SK-N-SH (cell line): ENCODE results near the gene RNF112.

Source experiments
- ELF1 ChIP-seq: IDR thresholded peaks from 2 replicates; pipeline ENCODE4 v1.4.0; 2012
- EP300 ChIP-seq, 2 experiments: IDR thresholded peaks; 2 replicates each; pipeline versions ENCODE4 v1.4.0 to v1.6.1; 2012; ENCODE audit warnings: borderline replicate concordance in 1 of 2, low read depth in 1 of 2, low read length in 1 of 2
- POLR2AphosphoS5 ChIP-seq: IDR thresholded peaks from 2 replicates; pipeline ENCODE4 v1.6.1; 2012; ENCODE audit warnings: low read depth, low read length
- TAF1 ChIP-seq: IDR thresholded peaks from 2 replicates; pipeline ENCODE4 v1.6.1; 2012; ENCODE audit warnings: low read depth, mild to moderate bottlenecking, low read length, moderate library complexity, borderline replicate concordance
- TF ChIP-seq, protein P1 (sequence below): fragments of 200-600 bp; sonication (generic); IDR thresholded peaks from 2 replicates; pipeline ENCODE4 v1.6.1; 2017; ENCODE audit warnings: antibody characterized with exemption, mild to moderate bottlenecking, moderate library complexity

- TF ChIP-seq ELF1 (no peak), EP300 (IDR thresholded peaks at IDR 0.05; ENCODE audit: borderline replicate concordance in 1 of 2, low read depth in 1 of 2, low read length in 1 of 2) (no peak; a peak in 1 of 4 replicates), TAF1 (peak; percentile 14; the same call in 1 of the 2 replicates), POLR2AphosphoS5 (0 out of 2 replicates have a peak, but pooled peaks have one; percentile 8)
- TF ChIP-seq, protein P1, sequence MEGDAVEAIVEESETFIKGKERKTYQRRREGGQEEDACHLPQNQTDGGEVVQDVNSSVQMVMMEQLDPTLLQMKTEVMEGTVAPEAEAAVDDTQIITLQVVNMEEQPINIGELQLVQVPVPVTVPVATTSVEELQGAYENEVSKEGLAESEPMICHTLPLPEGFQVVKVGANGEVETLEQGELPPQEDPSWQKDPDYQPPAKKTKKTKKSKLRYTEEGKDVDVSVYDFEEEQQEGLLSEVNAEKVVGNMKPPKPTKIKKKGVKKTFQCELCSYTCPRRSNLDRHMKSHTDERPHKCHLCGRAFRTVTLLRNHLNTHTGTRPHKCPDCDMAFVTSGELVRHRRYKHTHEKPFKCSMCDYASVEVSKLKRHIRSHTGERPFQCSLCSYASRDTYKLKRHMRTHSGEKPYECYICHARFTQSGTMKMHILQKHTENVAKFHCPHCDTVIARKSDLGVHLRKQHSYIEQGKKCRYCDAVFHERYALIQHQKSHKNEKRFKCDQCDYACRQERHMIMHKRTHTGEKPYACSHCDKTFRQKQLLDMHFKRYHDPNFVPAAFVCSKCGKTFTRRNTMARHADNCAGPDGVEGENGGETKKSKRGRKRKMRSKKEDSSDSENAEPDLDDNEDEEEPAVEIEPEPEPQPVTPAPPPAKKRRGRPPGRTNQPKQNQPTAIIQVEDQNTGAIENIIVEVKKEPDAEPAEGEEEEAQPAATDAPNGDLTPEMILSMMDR, result peak; percentile 89
Observed at GRCh38 chr17:19362277-19363113, 48.5 kb upstream of the RNF112 start, which contains the start of gene B9D1.
